B cell (primary cell): Measurements from ENCODE around the gene SEPTIN11. TPM values are rescaled to one million over a fixed set of nuclear protein-coding genes. Genes with fewer than 3 reads are reported as not detected.

Experiments
- ATAC-seq: fragments of 200-7000 bp; cut with Tn5 transposase; one replicate; pipeline ENCODE4 v1.10.0; 2021; ENCODE audit warnings: low read depth, mild to moderate bottlenecking, moderate number of reproducible peaks, moderate library complexity
- CTCF ChIA-PET: fragments of 350-600 bp; sonication (Branson Sonifier 250); formaldehyde crosslinking; loops from one replicate; lab custom pipeline; 2021; ENCODE audit warnings: antibody characterized with exemption, inconsistent platforms; lab: Charles Lee
- POLR2A ChIA-PET: fragments of 350-600 bp; sonication (Branson Sonifier 250); formaldehyde crosslinking; loops from one replicate; lab custom pipeline; 2021; ENCODE audit warnings: antibody characterized with exemption; lab: Charles Lee
- DNase-seq: peaks from one replicate; pipeline ENCODE4 v3.0.0; 2013
- H2AFZ ChIP-seq: 2 replicates; pipeline ENCODE4 v1.6.1; 2012; ENCODE audit warnings: mild to moderate bottlenecking, low read depth, low read length; ENCODE audit not compliant: insufficient read depth, poor library complexity, severe bottlenecking
- H3K27ac ChIP-seq, 2 donors: 1 replicate in 1 of 2; 2 replicates in 1 of 2; pipeline ENCODE4 v1.5.1; 2012 to 2013; ENCODE audit warnings: low read length in 2 of 2, mild to moderate bottlenecking in 2 of 2, moderate library complexity in 1 of 2
- H3K27me3 ChIP-seq, 4 experiments: fragments of 200-600 bp in 1 of 4; sonication (generic) in 1 of 4; replicated peaks in 1 of 4; 1 replicate in 2 of 4; 2 replicates in 2 of 4; pipeline versions ENCODE4 v1.6.1 to v1.7.0; 2013 to 2016; ENCODE audit warnings: low read length in 3 of 4, mild to moderate bottlenecking in 2 of 4, mixed read lengths in 1 of 4, moderate library complexity in 1 of 4; ENCODE audit not compliant: insufficient read depth in 4 of 4, control insufficient read depth in 3 of 4; ENCODE audit errors: control extremely low read depth in 1 of 4
- H3K36me3 ChIP-seq, 2 experiments: replicated peaks in 1 of 2; 1 replicate in 1 of 2; 2 replicates in 1 of 2; pipeline versions ENCODE4 v1.6.1 to v1.7.1; 2013; ENCODE audit warnings: low read length in 1 of 2; ENCODE audit not compliant: insufficient read depth in 2 of 2, control insufficient read depth in 1 of 2; ENCODE audit errors: control extremely low read depth in 1 of 2, extremely low read depth in 1 of 2
- H3K4me1 ChIP-seq, 2 donors: fragments of 200-600 bp in 1 of 2; sonication (generic) in 1 of 2; 1 replicate in 1 of 2; 2 replicates in 1 of 2; pipeline versions ENCODE4 v1.5.1 to v1.6.1; 2013 to 2017; ENCODE audit warnings: low read length in 2 of 2; ENCODE audit not compliant: control insufficient read depth in 2 of 2, insufficient read depth in 2 of 2
- H3K4me2 ChIP-seq: replicated peaks from 2 replicates; pipeline ENCODE3; 2012; ENCODE audit warnings: mild to moderate bottlenecking, low read depth, low read length; ENCODE audit not compliant: poor library complexity, severe bottlenecking
- H3K4me3 ChIP-seq, 5 experiments: fragments of 200-600 bp in 1 of 5; sonication (generic) in 1 of 5; 1 replicate in 3 of 5; 2 replicates in 2 of 5; pipeline versions ENCODE4 v1.5.1 to v1.7.0; 2011 to 2016; ENCODE audit warnings: low read length in 4 of 5, mild to moderate bottlenecking in 4 of 5, low read depth in 2 of 5, control low read depth in 1 of 5, moderate library complexity in 1 of 5; ENCODE audit not compliant: insufficient read depth in 1 of 5; ENCODE audit errors: control extremely low read depth in 1 of 5, extremely low read depth in 1 of 5
- H3K79me2 ChIP-seq: fragments of 200-600 bp; sonication (generic); one replicate; pipeline ENCODE4 v1.6.0; 2016; ENCODE audit warnings: low read length; ENCODE audit not compliant: control insufficient read depth, insufficient read depth
- H3K9ac ChIP-seq: fragments of 200-600 bp; sonication (generic); 2 replicates; pipeline ENCODE4 v1.6.1; 2017; ENCODE audit warnings: mild to moderate bottlenecking, low read length, moderate library complexity
- H3K9me3 ChIP-seq, 3 donors: one replicate each; pipeline versions ENCODE4 v1.6.1 to v1.7.1; 2013; ENCODE audit warnings: low read length in 2 of 3; ENCODE audit not compliant: control insufficient read depth in 2 of 3, insufficient read depth in 1 of 3; ENCODE audit errors: control extremely low read depth in 1 of 3
- H4K20me1 ChIP-seq: 2 replicates; pipeline ENCODE4 v1.6.0; 2012; ENCODE audit warnings: mild to moderate bottlenecking, low read length; ENCODE audit not compliant: insufficient read depth, control insufficient read depth, poor library complexity, severe bottlenecking
- H3K27ac Mint-ChIP-seq: one replicate; pipeline ENCODE4 v1.8.0; 2021; ENCODE audit warnings: mixed read lengths
- H3K27me3 Mint-ChIP-seq: one replicate; pipeline ENCODE4 v1.8.0; 2021; ENCODE audit warnings: mixed read lengths
- H3K4me1 Mint-ChIP-seq: one replicate; pipeline ENCODE4 v1.8.0; 2021; ENCODE audit warnings: mixed read lengths
- H3K4me3 Mint-ChIP-seq: one replicate; pipeline ENCODE4 v1.8.0; 2021; ENCODE audit warnings: mixed read lengths
- H3K9me3 Mint-ChIP-seq: one replicate; pipeline ENCODE4 v1.8.0; 2022; ENCODE audit warnings: mixed read lengths; ENCODE audit not compliant: insufficient read depth
- EZH2 ChIP-seq: IDR thresholded peaks from 2 replicates; pipeline ENCODE4 v1.6.1; 2012; ENCODE audit warnings: borderline replicate concordance, low read depth, mild to moderate bottlenecking, moderate library complexity, low read length; ENCODE audit not compliant: insufficient read depth, poor library complexity, severe bottlenecking
- WGBS: methylation state at CpG from one replicate; pipeline ENCODE4 v1.1.5; 2013; ENCODE audit warnings: missing lambda C conversion rate; ENCODE audit not compliant: insufficient coverage; 5-methylcytosine and 5-hydroxymethylcytosine counted together
- intact Hi-C: fragments of 100-400 bp; cut with micrococcal nuclease; formaldehyde crosslinking; loops from one replicate; pipeline ENCODE4 v1.10.0; 2022
- polyA plus RNA-seq: library from polyadenylated mRNA; depleted of rRNA; stranded (reverse); fragments of >200 nt; gene quantifications from 2 replicates; pipeline ENCODE4 v1.2.3, GENCODE V29; 2012
- total RNA-seq, 2 donors: library from RNA; stranded (reverse); fragments of 120-200 nt in 1 of 2; gene quantifications; 1 replicate in 1 of 2; 2 replicates in 1 of 2; pipeline versions ENCODE4 v1.2.3 to v1.2.4, GENCODE V29; 2013 to 2022
- TF ChIP-seq, protein P1 (sequence below): fragments of 200-600 bp; IDR thresholded peaks from one replicate; pipeline ENCODE4 v1.8.0; 2022; ENCODE audit warnings: antibody characterized with exemption, mild to moderate bottlenecking

SEPTIN11 gene
- total and polyA plus RNA-seq, 2 donors (not counting 1 experiment from before 2014, with no cell fraction given), result 3.5 to 22.7 TPM

DNA sequence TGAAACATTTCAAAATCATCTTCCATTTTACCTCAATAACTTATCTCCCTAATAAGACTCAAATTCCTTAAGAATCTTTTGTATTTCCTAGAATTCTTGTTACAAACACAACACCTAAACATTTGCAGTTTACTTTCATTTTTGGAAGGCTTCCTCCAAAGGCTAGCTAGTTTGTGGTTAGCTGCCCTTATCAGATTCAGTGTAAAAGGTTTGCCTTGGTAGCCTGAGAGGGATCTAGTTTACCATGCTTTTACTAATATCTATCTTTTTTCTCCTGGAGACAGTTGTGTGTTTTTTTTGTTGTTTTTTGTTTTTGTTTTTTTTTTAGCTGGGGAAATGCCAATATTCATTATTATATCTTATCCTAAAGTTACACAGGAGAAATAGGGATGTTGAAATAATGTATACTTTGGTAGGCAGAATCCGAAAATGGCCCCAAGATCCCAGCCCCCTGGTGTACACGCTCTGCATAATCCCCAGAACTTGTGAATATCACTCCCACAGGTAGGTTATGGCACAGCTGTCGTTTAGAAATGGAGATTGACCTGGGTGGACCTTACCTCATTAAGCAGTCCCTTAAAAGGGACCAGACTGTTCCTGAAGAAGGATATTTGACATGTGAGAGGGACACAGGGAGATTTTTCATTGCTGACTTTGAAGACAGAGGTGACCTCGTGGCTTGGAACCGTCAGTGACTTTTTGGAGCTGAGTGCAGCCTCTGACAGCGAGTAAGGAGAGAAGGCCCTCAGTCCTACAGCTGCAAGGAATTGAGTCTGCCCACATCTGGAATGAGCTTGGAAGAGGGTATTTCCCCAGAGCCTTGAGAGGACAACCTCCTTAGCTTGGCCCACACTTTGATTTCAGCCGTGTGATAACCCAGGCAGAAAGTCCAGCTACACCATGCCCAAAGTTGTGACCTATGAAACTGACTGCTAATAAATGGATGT lies 33.4 kb downstream of the SEPTIN11 start:
- no peaks in the 10 kb centered on the region for H3K9me3 Mint-ChIP-seq
- WGBS, result 92% methylated on average over 3 of the region's 7 CpGs
- H3K4me1 Mint-ChIP-seq, result peaks cover 7% of the 10 kb centered on the region
- Histone ChIP-seq H3K9ac (no peak overlapping the region), H4K20me1 (no peaks in the 10 kb centered on the region), H3K4me2 (no peak overlapping the region), H3K27ac (no peak overlapping the region), H3K36me3 (no peaks in the 10 kb centered on the region), H3K4me3 (no peak overlapping the region), H3K4me1 (peaks cover 0 to 5% of the 10 kb centered on the region in 2 donors), H3K79me2 (no peaks in the 10 kb centered on the region), H3K27me3 (no peaks in the 10 kb centered on the region), H2AFZ (no peak overlapping the region), H3K9me3 (no peaks in the 10 kb centered on the region)
- CTCF ChIA-PET, result no interaction called here
- no peak for ATAC-seq
- TF ChIP-seq EZH2, result no peak
- TF ChIP-seq, protein P1, sequence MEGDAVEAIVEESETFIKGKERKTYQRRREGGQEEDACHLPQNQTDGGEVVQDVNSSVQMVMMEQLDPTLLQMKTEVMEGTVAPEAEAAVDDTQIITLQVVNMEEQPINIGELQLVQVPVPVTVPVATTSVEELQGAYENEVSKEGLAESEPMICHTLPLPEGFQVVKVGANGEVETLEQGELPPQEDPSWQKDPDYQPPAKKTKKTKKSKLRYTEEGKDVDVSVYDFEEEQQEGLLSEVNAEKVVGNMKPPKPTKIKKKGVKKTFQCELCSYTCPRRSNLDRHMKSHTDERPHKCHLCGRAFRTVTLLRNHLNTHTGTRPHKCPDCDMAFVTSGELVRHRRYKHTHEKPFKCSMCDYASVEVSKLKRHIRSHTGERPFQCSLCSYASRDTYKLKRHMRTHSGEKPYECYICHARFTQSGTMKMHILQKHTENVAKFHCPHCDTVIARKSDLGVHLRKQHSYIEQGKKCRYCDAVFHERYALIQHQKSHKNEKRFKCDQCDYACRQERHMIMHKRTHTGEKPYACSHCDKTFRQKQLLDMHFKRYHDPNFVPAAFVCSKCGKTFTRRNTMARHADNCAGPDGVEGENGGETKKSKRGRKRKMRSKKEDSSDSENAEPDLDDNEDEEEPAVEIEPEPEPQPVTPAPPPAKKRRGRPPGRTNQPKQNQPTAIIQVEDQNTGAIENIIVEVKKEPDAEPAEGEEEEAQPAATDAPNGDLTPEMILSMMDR, result no peak
- no peak overlapping the region for H3K4me3 Mint-ChIP-seq
- no peaks in the 10 kb centered on the region for H3K27me3 Mint-ChIP-seq
- POLR2A ChIA-PET, result no interaction called here
- no peak for DNase-seq
- H3K27ac Mint-ChIP-seq, result no peak overlapping the region
- intact Hi-C loops, result loop anchor here (5.0 kb wide), 1 partner anchor 479 kb away; no protein-coding TSS in a partner anchor

DNA sequence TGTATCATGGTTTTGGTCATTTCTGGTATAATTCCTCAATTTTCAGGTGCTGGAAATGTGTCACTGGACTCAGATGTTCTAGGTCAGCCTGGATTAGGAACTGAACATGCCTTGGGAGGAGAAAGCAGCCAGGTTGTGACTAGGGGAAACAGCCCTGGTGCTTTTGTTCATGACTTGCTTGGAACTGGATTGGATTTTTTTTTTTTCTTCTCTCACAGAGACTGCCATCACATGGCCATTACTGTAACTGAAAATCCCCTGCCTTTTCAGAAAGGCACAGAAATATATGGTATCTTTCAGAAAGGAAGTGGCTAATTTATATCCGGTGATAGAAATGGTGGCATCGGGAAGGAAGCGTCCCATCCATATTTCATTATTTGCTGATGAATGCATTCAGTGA lies 34.6 kb downstream of the SEPTIN11 start:
- Mint-ChIP-seq H3K27me3 (no peaks in the 10 kb centered on the region), H3K4me3 (no peak overlapping the region), H3K27ac (no peak overlapping the region), H3K4me1 (peaks cover 7% of the 10 kb centered on the region), H3K9me3 (no peaks in the 10 kb centered on the region)
- ATAC-seq, result no peak
- intact Hi-C loops, result loop anchor here (5.0 kb wide), 1 partner anchor 478 kb away; no protein-coding TSS in a partner anchor
- Histone ChIP-seq H3K27ac (no peak overlapping the region), H2AFZ (no peak overlapping the region), H3K79me2 (no peaks in the 10 kb centered on the region), H3K4me1 (peaks cover 0 to 5% of the 10 kb centered on the region in 2 donors), H3K4me2 (no peak overlapping the region), H3K9me3 (no peaks in the 10 kb centered on the region), H3K27me3 (no peaks in the 10 kb centered on the region), H3K36me3 (no peaks in the 10 kb centered on the region), H3K9ac (no peak overlapping the region), H4K20me1 (no peaks in the 10 kb centered on the region), H3K4me3 (no peak overlapping the region)
- DNase-seq, result no peak
- no peak for TF ChIP-seq EZH2
- TF ChIP-seq, protein P1, result no peak
- POLR2A ChIA-PET, result no interaction called here
- CTCF ChIA-PET, result no interaction called here
- no CpG with 5 or more reads among the region's 3 CpGs for WGBS
